Kidney epithelial cell (primary cell): ENCODE results near the gene RABGAP1L. TPM values are rescaled to one million over a fixed set of nuclear protein-coding genes. Genes with fewer than 3 reads are reported as not detected.
A peak's percentile ranks its signal among the peaks of the same experiment; 100 is the strongest.

Experiments
- DNase-seq: peaks from one replicate; pipeline ENCODE4 v3.0.0-alpha.2; 2010; ENCODE audit warnings: low read depth
- H3K27me3 ChIP-seq: 2 replicates; pipeline ENCODE4 v1.6.0; 2011; ENCODE audit warnings: low read length; ENCODE audit not compliant: control insufficient read depth, insufficient read depth
- H3K36me3 ChIP-seq: 2 replicates; pipeline ENCODE4 v1.5.1; 2011; ENCODE audit warnings: low read length; ENCODE audit not compliant: control insufficient read depth, insufficient read depth
- H3K4me3 ChIP-seq: 2 replicates; pipeline ENCODE4 v1.5.1; 2011; ENCODE audit warnings: low read depth, mild to moderate bottlenecking, control low read depth, low read length
- CTCF ChIP-seq: IDR thresholded peaks from 2 replicates; pipeline ENCODE4 v1.5.1; 2011; ENCODE audit warnings: mild to moderate bottlenecking, moderate library complexity, low read length, control low read depth, inconsistent platforms; ENCODE audit not compliant: insufficient read depth, poor library complexity, severe bottlenecking
- total RNA-seq: library from RNA; depleted of rRNA; stranded (reverse); fragments of >200 nt; gene quantifications from 2 replicates; pipeline ENCODE4 v1.2.3, GENCODE V29; 2015

The RABGAP1L gene
- total RNA-seq, 1 donor from 2014 or later = 22.1 TPM

- Histone ChIP-seq H3K36me3 (no peaks in the 10 kb centered on the region), H3K27me3 (no peaks in the 10 kb centered on the region), H3K4me3 (no peak overlapping the region)
- peak; percentile 32 for DNase-seq
- no peak for TF ChIP-seq CTCF
Measured at GRCh38 chr1:174872615-174873058, 713.3 kb downstream of the RABGAP1L start.

- no peak for TF ChIP-seq CTCF
- Histone ChIP-seq H3K36me3 (no peaks in the 10 kb centered on the region), H3K27me3 (no peaks in the 10 kb centered on the region), H3K4me3 (peak overlapping the region; percentile 5)
- no peak for DNase-seq
Measured at GRCh38 chr1:174874331-174875053, 715.2 kb downstream of the RABGAP1L start.

- Histone ChIP-seq H3K36me3 (no peaks in the 10 kb centered on the region), H3K27me3 (no peaks in the 10 kb centered on the region), H3K4me3 (no peak overlapping the region)
- no peak for DNase-seq
- TF ChIP-seq CTCF = no peak
Measured at GRCh38 chr1:174875306-174875705, 716.0 kb downstream of the RABGAP1L start.

- DNase-seq = no peak
- H3K4me3 ChIP-seq = no peak overlapping the region
- no peak for TF ChIP-seq CTCF
Measured at GRCh38 chr1:174877208-174877673, 717.9 kb downstream of the RABGAP1L start.

GRCh38 chr1:174880171-174880570 lies 720.9 kb downstream of the RABGAP1L start:
- DNase-seq = no peak
- H3K27me3 ChIP-seq = no peaks in the 10 kb centered on the region
- H3K36me3 ChIP-seq = no peaks in the 10 kb centered on the region
- no peak overlapping the region for H3K4me3 ChIP-seq
- TF ChIP-seq CTCF = no peak

More at GRCh38 chr1:174877208-174877673, 717.9 kb downstream of the RABGAP1L start:
- H3K27me3 ChIP-seq = no peaks in the 10 kb centered on the region
- H3K36me3 ChIP-seq = no peaks in the 10 kb centered on the region

DNA sequence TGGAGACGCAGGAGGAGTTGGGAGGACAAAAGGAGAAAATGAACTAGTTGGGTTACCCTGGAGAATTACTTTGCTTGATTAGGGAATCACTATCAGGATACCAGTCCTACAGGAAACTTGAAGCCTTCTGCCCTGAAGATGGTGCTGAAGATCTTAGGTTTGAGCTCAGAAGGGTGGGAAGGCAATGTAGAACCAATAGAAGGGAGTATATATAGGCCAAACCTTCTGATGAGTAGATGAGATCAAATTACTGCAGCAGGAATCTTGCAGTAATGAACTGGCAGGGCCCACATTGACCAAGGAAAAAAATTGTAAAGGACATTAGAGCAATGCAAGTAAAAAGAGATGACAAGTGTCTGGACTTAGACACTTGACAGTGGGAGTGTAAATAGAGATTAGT lies 724.1 kb downstream of the RABGAP1L start:
- Histone ChIP-seq H3K36me3 (no peaks in the 10 kb centered on the region), H3K27me3 (no peaks in the 10 kb centered on the region), H3K4me3 (no peak overlapping the region)
- DNase-seq = no peak
- TF ChIP-seq CTCF = no peak
